SU-DHL-6 (cell line): ENCODE measurements around the gene PALM.

ENCODE experiments used
- CTCF ChIP-seq: fragments of 200-600 bp; sonication (generic); IDR thresholded peaks from one replicate; pipeline ENCODE4 v1.5.1; 2017; ENCODE audit warnings: antibody characterized with exemption, mild to moderate bottlenecking, low read length, moderate library complexity; ENCODE audit not compliant: insufficient read depth, poor library complexity, severe bottlenecking
- EZH2phosphoT487 ChIP-seq: fragments of 200-600 bp; sonication (generic), shearing (Covaris generic); conservative IDR thresholded peaks from 2 replicates; pipeline ENCODE4 v1.6.1; 2018; ENCODE audit warnings: mild to moderate bottlenecking, antibody characterized with exemption, low read length, moderate library complexity, mixed read lengths

GRCh38 chr19:780935-781334, 72.2 kb downstream of the PALM start:
- no peak for TF ChIP-seq CTCF
- TF ChIP-seq EZH2phosphoT487: no peak
